Upper lobe of left lung (tissue), 4 donors: ENCODE measurements around the gene AMZ2.

ENCODE experiments used
- CTCF ChIP-seq, 6 experiments: fragments of 450-650 bp in 4 of 6; fragments of 200-600 bp in 2 of 6; sonication (generic) in 2 of 6; IDR thresholded peaks; one replicate each; pipeline ENCODE4 v1.5.1; 2016 to 2019; ENCODE audit warnings: antibody characterized with exemption in 6 of 6
- EP300 ChIP-seq, 4 donors: sonication (generic); formaldehyde crosslinking; IDR thresholded peaks; one replicate each; pipeline ENCODE4 v1.5.1; 2017; ENCODE audit warnings: antibody characterized with exemption in 4 of 4, control low read depth in 2 of 4
- POLR2AphosphoS5 ChIP-seq, 2 donors: sonication (generic); formaldehyde crosslinking; IDR thresholded peaks; one replicate each; pipeline ENCODE4 v1.5.1; 2017; ENCODE audit warnings: antibody characterized with exemption in 2 of 2

GRCh38 chr17:68255151-68255550, 7.3 kb downstream of the AMZ2 start:
- TF ChIP-seq EP300 (IDR thresholded peaks at IDR 0.05): no peak
- TF ChIP-seq CTCF (IDR thresholded peaks at IDR 0.05): no peak
- no peak for TF ChIP-seq POLR2AphosphoS5 (IDR thresholded peaks at IDR 0.05)
